Keratinocyte (primary cell): ENCODE results near the gene SAG.

Source experiments
- CTCF ChIP-seq, 3 experiments: IDR thresholded peaks in 1 of 3; conservative IDR thresholded peaks in 1 of 3; optimal IDR thresholded peaks in 1 of 3; 2 replicates in 2 of 3; 3 replicates in 1 of 3; pipeline versions ENCODE3 to v1.5.1; 2011; ENCODE audit warnings: low read length in 3 of 3, mild to moderate bottlenecking in 3 of 3, moderate library complexity in 2 of 3, control low read depth in 1 of 3, inconsistent platforms in 1 of 3; ENCODE audit not compliant: insufficient read depth in 2 of 3; ENCODE audit errors: extremely low read depth in 1 of 3
- EZH2 ChIP-seq: IDR thresholded peaks from one replicate; pipeline ENCODE4 v1.6.1; 2012; ENCODE audit warnings: inconsistent platforms, mild to moderate bottlenecking, low read length, moderate library complexity

DNA sequence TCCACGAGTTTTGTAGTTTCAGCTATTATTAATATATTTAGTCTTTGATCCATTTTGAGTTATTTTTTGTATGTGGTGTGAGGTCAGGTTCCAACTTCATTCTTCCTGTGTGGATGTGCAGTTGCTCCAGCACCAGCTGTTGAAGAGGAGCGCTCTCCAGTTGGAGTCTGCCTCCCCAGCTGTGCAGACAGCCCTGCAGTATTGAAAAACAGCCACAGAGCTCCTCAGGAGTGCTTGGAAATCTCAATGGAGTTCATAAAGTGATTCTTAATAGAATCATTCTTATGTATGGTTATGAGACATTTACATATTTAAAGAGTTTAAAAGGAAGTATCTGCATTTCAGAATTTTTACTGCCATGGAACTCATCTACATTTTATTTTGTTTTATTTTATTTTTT is 64.0 kb downstream of the SAG start:
- TF ChIP-seq EZH2 (no peak), CTCF (optimal IDR thresholded peaks at IDR 0.05 in 1 of 3, IDR thresholded peaks at IDR 0.05 in 1 of 3, conservative IDR thresholded peaks at IDR 0.05 in 1 of 3; ENCODE audit: extremely low read depth in 1 of 3, insufficient read depth in 2 of 3, low read length in 3 of 3) (no peak)
